Measurements from ENCODE around the gene TGFBR1. TPM values are rescaled to one million over a fixed set of nuclear protein-coding genes. Genes with fewer than 3 reads are reported as not detected.
A peak's percentile ranks its signal among the peaks of the same experiment; 100 is the strongest.

TGFBR1 gene
- total RNA-seq, 1 donor from 2014 or later: 203 TPM

GRCh38 chr9:99105152-99106043 lies 485 bp downstream of the TGFBR1 start:
- peaks cover 45% of the 10 kb centered on the region for H4K20me1 ChIP-seq (ENCODE audit: insufficient read depth, low read length)
- no peaks in the 10 kb centered on the region for H3K36me3 Mint-ChIP-seq (ENCODE audit: low read depth, unreplicated experiment)
- peak overlapping the region; percentile 76 for H3K4me3 ChIP-seq (ENCODE audit: insufficient read depth, low read depth, low read length)
- H3K36me3 ChIP-seq (ENCODE audit: insufficient read depth, low read length): no peaks in the 10 kb centered on the region
- peak overlapping the region; percentile 88 for H3K27ac ChIP-seq (ENCODE audit: low read depth, low read length)
- peaks cover 50% of the 10 kb centered on the region for H3K79me2 ChIP-seq (ENCODE audit: insufficient read depth, low read length)
- H3K27ac Mint-ChIP-seq (ENCODE audit: unreplicated experiment): peak overlapping the region; percentile 49
- peak overlapping the region; percentile 53 for H2AFZ ChIP-seq (ENCODE audit: low read depth, low read length)
- H3K4me2 ChIP-seq (ENCODE audit: low read length): peak overlapping the region; percentile 100
- peaks cover 48% of the 10 kb centered on the region for H3K4me1 Mint-ChIP-seq (ENCODE audit: low read depth, unreplicated experiment)
- peaks cover 21% of the 10 kb centered on the region for H3K4me1 ChIP-seq (ENCODE audit: insufficient read depth, low read length)
- H3K27me3 Mint-ChIP-seq (ENCODE audit: low read depth, unreplicated experiment): no peaks in the 10 kb centered on the region
- H3K9me3 Mint-ChIP-seq (ENCODE audit: unreplicated experiment): no peaks in the 10 kb centered on the region
- H3K27me3 ChIP-seq (ENCODE audit: insufficient read depth, low read length): no peaks in the 10 kb centered on the region
- H3K4me3 Mint-ChIP-seq (ENCODE audit: unreplicated experiment): peak overlapping the region; percentile 86
- peak; percentile 81 for DNase-seq (ENCODE audit: low read depth)
- H3K9me3 ChIP-seq (ENCODE audit: insufficient read depth, low read depth, low read length): no peaks in the 10 kb centered on the region
- FAIRE-seq: no peak
- H3K9ac ChIP-seq (ENCODE audit: low read length): peak overlapping the region; percentile 88
- no peak for TF ChIP-seq EZH2 (IDR thresholded peaks at IDR 0.05; ENCODE audit: insufficient read depth, low read length)
- no peak for TF ChIP-seq CTCF (IDR thresholded peaks at IDR 0.05; ENCODE audit: insufficient read depth, low read depth, low read length)

GRCh38 chr9:99106044-99106375 lies 1.1 kb downstream of the TGFBR1 start:
- Mint-ChIP-seq H3K4me3 (ENCODE audit: unreplicated experiment) (peak overlapping the region; percentile 86), H3K27me3 (ENCODE audit: low read depth, unreplicated experiment) (no peaks in the 10 kb centered on the region), H3K4me1 (ENCODE audit: low read depth, unreplicated experiment) (peaks cover 48% of the 10 kb centered on the region), H3K36me3 (ENCODE audit: low read depth, unreplicated experiment) (no peaks in the 10 kb centered on the region), H3K9me3 (ENCODE audit: unreplicated experiment) (no peaks in the 10 kb centered on the region), H3K27ac (ENCODE audit: unreplicated experiment) (peak overlapping the region; percentile 49)
- H3K4me2 ChIP-seq (ENCODE audit: low read length): peak overlapping the region; percentile 89
- no peak for FAIRE-seq
- H4K20me1 ChIP-seq (ENCODE audit: insufficient read depth, low read length): peaks cover 50% of the 10 kb centered on the region
- no peaks in the 10 kb centered on the region for H3K9me3 ChIP-seq (ENCODE audit: insufficient read depth, low read depth, low read length)
- DNase-seq (ENCODE audit: low read depth): no peak
- H3K4me1 ChIP-seq (ENCODE audit: insufficient read depth, low read length): peaks cover 21% of the 10 kb centered on the region
- peak overlapping the region; percentile 53 for H2AFZ ChIP-seq (ENCODE audit: low read depth, low read length)
- H3K27ac ChIP-seq (ENCODE audit: low read depth, low read length): peak overlapping the region; percentile 88
- H3K79me2 ChIP-seq (ENCODE audit: insufficient read depth, low read length): peaks cover 56% of the 10 kb centered on the region
- no peaks in the 10 kb centered on the region for H3K36me3 ChIP-seq (ENCODE audit: insufficient read depth, low read length)
- TF ChIP-seq EZH2 (IDR thresholded peaks at IDR 0.05; ENCODE audit: insufficient read depth, low read length) (no peak), CTCF (IDR thresholded peaks at IDR 0.05; ENCODE audit: insufficient read depth, low read depth, low read length) (no peak)
- peak overlapping the region; percentile 76 for H3K4me3 ChIP-seq (ENCODE audit: insufficient read depth, low read depth, low read length)
- no peaks in the 10 kb centered on the region for H3K27me3 ChIP-seq (ENCODE audit: insufficient read depth, low read length)
- peak overlapping the region; percentile 88 for H3K9ac ChIP-seq (ENCODE audit: low read length)

GRCh38 chr9:99107421-99107820 lies 2.5 kb downstream of the TGFBR1 start:
- no peaks in the 10 kb centered on the region for H3K27me3 Mint-ChIP-seq (ENCODE audit: low read depth, unreplicated experiment)
- H3K4me1 Mint-ChIP-seq (ENCODE audit: low read depth, unreplicated experiment): peaks cover 53% of the 10 kb centered on the region
- Histone ChIP-seq H3K9me3 (ENCODE audit: insufficient read depth, low read depth, low read length) (no peaks in the 10 kb centered on the region), H3K4me1 (ENCODE audit: insufficient read depth, low read length) (peaks cover 21% of the 10 kb centered on the region), H3K79me2 (ENCODE audit: insufficient read depth, low read length) (peaks cover 68% of the 10 kb centered on the region), H4K20me1 (ENCODE audit: insufficient read depth, low read length) (peaks cover 61% of the 10 kb centered on the region), H3K36me3 (ENCODE audit: insufficient read depth, low read length) (no peaks in the 10 kb centered on the region), H2AFZ (ENCODE audit: low read depth, low read length) (no peak overlapping the region), H3K27ac (ENCODE audit: low read depth, low read length) (no peak overlapping the region), H3K27me3 (ENCODE audit: insufficient read depth, low read length) (no peaks in the 10 kb centered on the region), H3K4me3 (ENCODE audit: insufficient read depth, low read depth, low read length) (no peak overlapping the region), H3K4me2 (ENCODE audit: low read length) (peak overlapping the region; percentile 89), H3K9ac (ENCODE audit: low read length) (peak overlapping the region; percentile 15)
- H3K36me3 Mint-ChIP-seq (ENCODE audit: low read depth, unreplicated experiment): peaks cover 2% of the 10 kb centered on the region
- DNase-seq (ENCODE audit: low read depth) (no peak), FAIRE-seq (no peak)
- TF ChIP-seq EZH2 (IDR thresholded peaks at IDR 0.05; ENCODE audit: insufficient read depth, low read length): no peak
- TF ChIP-seq CTCF (IDR thresholded peaks at IDR 0.05; ENCODE audit: insufficient read depth, low read depth, low read length): no peak
- peak overlapping the region; percentile 86 for H3K4me3 Mint-ChIP-seq (ENCODE audit: unreplicated experiment)
- H3K9me3 Mint-ChIP-seq (ENCODE audit: unreplicated experiment): no peaks in the 10 kb centered on the region
- no peak overlapping the region for H3K27ac Mint-ChIP-seq (ENCODE audit: unreplicated experiment)
